Aorta (tissue), 5 donors: ENCODE results near the gene IFI6. TPM values are rescaled to one million over a fixed set of nuclear protein-coding genes. Genes with fewer than 3 reads are reported as not detected.
"Not testable (repeated sequence)": the region's sequence is repeated elsewhere in the genome, so short reads cannot be mapped to it uniquely, and the experiment has no call there.

ENCODE experiments used
- ATAC-seq: fragments of 200-7000 bp; cut with Tn5 transposase; one replicate; pipeline ENCODE4 v1.9.1; 2022; ENCODE audit warnings: moderate library complexity; ENCODE audit not compliant: low FRiP score
- DNase-seq, 2 donors: peaks; one replicate each; pipeline ENCODE4 v3.0.0-alpha.2; 2020
- H3K27ac ChIP-seq, 2 donors: one replicate each; pipeline ENCODE4 v1.5.1; 2013; ENCODE audit warnings: low read length in 2 of 2, mild to moderate bottlenecking in 2 of 2, moderate library complexity in 2 of 2, control low read depth in 1 of 2, inconsistent platforms in 1 of 2, low read depth in 1 of 2
- H3K27me3 ChIP-seq, 2 donors: one replicate each; pipeline ENCODE4 v1.6.1; 2013; ENCODE audit warnings: control low read depth in 1 of 2, low read length in 1 of 2, mild to moderate bottlenecking in 1 of 2, moderate library complexity in 1 of 2; ENCODE audit not compliant: insufficient read depth in 2 of 2, control insufficient read depth in 1 of 2
- H3K36me3 ChIP-seq, 2 donors: one replicate each; pipeline ENCODE4 v1.6.1; 2013; ENCODE audit warnings: control low read depth in 1 of 2, low read length in 1 of 2, mild to moderate bottlenecking in 1 of 2; ENCODE audit not compliant: insufficient read depth in 2 of 2, control insufficient read depth in 1 of 2
- H3K4me1 ChIP-seq, 2 donors: one replicate each; pipeline ENCODE4 v1.6.1; 2013; ENCODE audit warnings: low read length in 2 of 2, control low read depth in 1 of 2, mild to moderate bottlenecking in 1 of 2, moderate library complexity in 1 of 2; ENCODE audit not compliant: insufficient read depth in 2 of 2, control insufficient read depth in 1 of 2
- H3K4me3 ChIP-seq, 2 donors: one replicate each; pipeline ENCODE4 v1.5.1; 2013; ENCODE audit warnings: low read length in 2 of 2, control low read depth in 1 of 2, mild to moderate bottlenecking in 1 of 2
- H3K9me3 ChIP-seq: one replicate; pipeline ENCODE4 v1.6.1; 2013; ENCODE audit warnings: mild to moderate bottlenecking, low read length; ENCODE audit not compliant: control insufficient read depth
- WGBS, 2 donors: extraction: QIAGEN DNeasy Blood & Tissue Kit; methylation state at CpG; one replicate each; pipeline ENCODE4 v1.1.7; 2013; 5-methylcytosine and 5-hydroxymethylcytosine counted together
- intact Hi-C, 2 donors: fragments of 100-400 bp; cut with DNase I; formaldehyde crosslinking; loops; one replicate each; pipeline versions ENCODE4 v1.14.2 to v1.15.0; 2022
- polyA plus RNA-seq, 2 donors: library from polyadenylated mRNA; stranded (reverse); fragments of 200-250 nt; gene quantifications; one replicate each; pipeline ENCODE4 v1.2.3, GENCODE V29; 2013
- total RNA-seq, 2 donors: library from RNA; stranded (reverse); fragmentation: NEBNext Ultra II Directional; extraction: Animal tissue kit (Norgen Biotek cat#: 25700); gene quantifications; one replicate each; pipeline ENCODE4 v1.2.1, GENCODE V29; 2021
- donor health status: healthy with polysubstance abuse.
- donor health status: Bipolar disorder and iron deficiency.
- donor health status: DM: no; HTN: no; CAD: no.
- donor health status: DM: no; HTN: no; CAD: no.
- donor health status: DM: yes; HTN: yes; CAD: no.

IFI6 gene
- total and polyA plus RNA-seq, 4 donors = 85.3 to 170 (median 129) TPM

DNA sequence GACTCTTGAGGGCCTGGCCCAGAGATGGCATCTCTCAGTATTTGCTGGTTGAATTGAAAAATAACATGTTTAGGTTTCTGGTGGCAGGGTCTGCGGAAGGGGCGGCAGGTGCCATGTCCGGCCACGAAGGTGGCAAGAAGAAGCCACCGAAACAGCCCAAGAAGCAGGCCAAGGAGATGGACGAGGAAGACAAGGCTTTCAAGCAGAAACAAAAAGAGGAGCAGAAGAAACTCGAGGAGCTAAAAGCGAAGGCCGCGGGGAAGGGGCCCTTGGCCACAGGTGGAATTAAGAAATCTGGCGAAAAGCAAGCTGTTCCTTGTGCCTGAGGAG is 22.7 kb downstream of the IFI6 start:
- DNase-seq = no peak

DNA sequence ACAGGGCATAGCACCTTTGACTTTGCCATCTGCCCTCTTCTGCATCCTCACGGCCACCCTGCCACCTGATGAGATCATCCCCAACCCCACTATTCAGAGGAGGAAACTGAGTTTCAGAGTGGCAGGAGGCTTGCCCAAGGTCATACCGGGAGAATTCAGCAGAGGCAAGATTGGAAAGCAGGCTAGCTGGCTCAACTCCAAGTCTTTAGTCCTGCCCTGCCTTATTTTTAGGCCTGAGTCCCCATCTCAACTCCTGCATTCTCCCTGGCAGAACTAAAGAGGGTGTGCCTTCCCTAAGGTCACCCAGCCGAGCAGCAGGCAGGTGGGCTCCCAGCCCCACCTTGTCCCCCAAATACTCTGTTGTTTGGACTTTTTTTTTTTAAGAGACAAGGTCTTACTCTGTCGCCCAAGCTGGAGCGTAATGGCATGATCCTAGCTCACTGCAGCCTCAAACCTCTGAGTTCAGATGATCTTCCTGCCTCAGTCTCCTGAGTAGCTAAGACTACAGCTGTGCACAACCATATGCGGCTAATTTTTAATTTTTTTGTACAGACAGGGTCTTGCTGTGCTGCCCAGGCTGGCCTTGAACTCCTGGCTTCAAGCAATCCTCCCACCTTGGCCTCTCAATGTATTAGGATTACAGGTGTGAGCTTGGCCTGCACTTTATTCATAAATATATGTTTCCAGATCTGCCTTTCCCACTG is 23.2 kb downstream of the IFI6 start:
- Histone ChIP-seq H3K27me3 (no peaks in the 10 kb centered on the region), H3K36me3 (no peaks in the 10 kb centered on the region), H3K27ac (no peak overlapping the region), H3K9me3 (no peaks in the 10 kb centered on the region), H3K4me3 (no peak overlapping the region), H3K4me1 (no peaks in the 10 kb centered on the region)
- intact Hi-C loops = loop anchor here in 1 of 2 donors (5.0 kb wide), 1 partner anchor 41 kb away; no protein-coding TSS in a partner anchor
- ATAC-seq (no peak), DNase-seq (no peak)
- WGBS, 2 donors = 45 to 50% methylated on average over 6 of the region's 6 CpGs

More for the DNA sequence above, 22.7 kb downstream of the IFI6 start:
- intact Hi-C loops = loop anchor here in 1 of 2 donors (5.0 kb wide), 1 partner anchor 42 kb away; no protein-coding TSS in a partner anchor
- Histone ChIP-seq H3K9me3 (no peaks in the 10 kb centered on the region), H3K27me3 (no peaks in the 10 kb centered on the region), H3K27ac (no peak overlapping the region), H3K36me3 (no peaks in the 10 kb centered on the region), H3K4me1 (no peaks in the 10 kb centered on the region), H3K4me3 (no peak overlapping the region)
- WGBS, 2 donors = 94 to 96% methylated on average over 11 of the region's 11 CpGs
- no peak for ATAC-seq

DNA sequence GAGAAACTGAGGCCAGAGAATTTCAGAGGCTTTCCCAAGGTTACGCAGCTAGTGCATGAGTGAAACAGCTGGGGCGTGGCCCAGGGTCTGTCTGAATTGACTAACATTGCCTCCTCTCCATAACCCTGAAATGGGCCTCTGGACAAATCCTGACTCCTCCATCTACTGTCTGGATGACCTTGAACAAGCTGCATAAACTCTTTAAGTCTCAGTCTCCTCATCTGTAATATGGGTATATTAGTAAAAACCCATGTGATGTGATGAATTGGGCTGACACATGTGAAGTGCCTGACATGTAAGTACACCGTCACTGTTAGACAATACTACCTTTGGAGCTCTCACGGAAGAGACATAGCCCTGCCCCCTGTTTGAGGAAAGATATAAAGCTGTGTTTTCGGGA is 24.7 kb downstream of the IFI6 start:
- ATAC-seq (no peak), DNase-seq (no peak)
- Histone ChIP-seq H3K4me3 (no peak overlapping the region), H3K27me3 (no peaks in the 10 kb centered on the region), H3K9me3 (no peaks in the 10 kb centered on the region), H3K27ac (no peak overlapping the region), H3K4me1 (no peaks in the 10 kb centered on the region), H3K36me3 (no peaks in the 10 kb centered on the region)
- intact Hi-C loops = loop anchor here in 1 of 2 donors (5.0 kb wide), 1 partner anchor 40 kb away; no protein-coding TSS in a partner anchor
- WGBS, 2 donors = 96 to 97% methylated on average over 5 of the region's 5 CpGs

DNA sequence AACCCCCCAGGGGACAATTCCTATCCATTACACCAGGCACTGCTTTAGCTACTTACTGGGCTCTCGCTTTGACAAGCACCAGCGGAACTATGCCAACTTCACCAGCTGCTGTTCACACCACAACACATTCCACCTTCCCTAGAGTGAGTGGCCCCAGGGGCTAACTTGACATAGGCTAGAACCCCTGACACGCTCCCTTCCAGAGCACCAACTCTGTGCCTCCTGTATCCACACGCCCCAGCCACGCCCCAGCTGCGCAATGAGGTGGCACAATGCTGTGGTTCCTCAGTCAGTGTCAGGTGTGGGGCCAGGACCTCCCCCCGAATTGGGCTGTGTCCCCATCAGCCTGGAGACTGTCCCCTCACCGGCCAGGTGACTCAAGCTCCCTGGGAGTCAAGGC is 25.3 kb downstream of the IFI6 start:
- H3K27ac ChIP-seq = no peak overlapping the region
- no peak for DNase-seq
- no peaks in the 10 kb centered on the region for H3K9me3 ChIP-seq
- no peak for ATAC-seq
- no peaks in the 10 kb centered on the region for H3K36me3 ChIP-seq
- 88 to 90% methylated on average over 8 of the region's 8 CpGs for WGBS, 2 donors
- no peak overlapping the region for H3K4me3 ChIP-seq
- H3K27me3 ChIP-seq = no peaks in the 10 kb centered on the region
- intact Hi-C loops = loop anchor here in 1 of 2 donors (5.0 kb wide), 1 partner anchor 39 kb away; no protein-coding TSS in a partner anchor
- H3K4me1 ChIP-seq = no peaks in the 10 kb centered on the region

DNA sequence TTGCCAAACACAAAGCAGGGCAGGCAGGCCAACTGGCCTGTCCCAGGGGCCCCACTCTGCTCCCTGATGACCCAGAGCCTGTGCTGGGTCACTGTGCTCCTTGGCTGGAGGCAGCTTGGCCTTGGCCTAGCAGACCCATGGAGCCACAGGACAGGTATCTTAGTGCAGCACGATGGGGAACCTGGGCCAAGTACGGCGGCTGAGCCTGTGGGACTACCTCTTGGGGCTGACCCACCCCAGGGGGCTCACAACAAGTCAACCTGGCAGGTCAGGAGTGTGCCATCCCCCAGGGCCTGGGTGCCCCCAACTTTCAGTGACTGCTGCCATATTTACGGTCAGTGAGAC is 26.9 kb downstream of the IFI6 start:
- intact Hi-C loops = loop anchor here in 1 of 2 donors (5.0 kb wide), 1 partner anchor 38 kb away; no protein-coding TSS in a partner anchor
- no peaks in the 10 kb centered on the region for H3K36me3 ChIP-seq
- no peak for ATAC-seq
- no peak overlapping the region for H3K4me3 ChIP-seq
- H3K4me1 ChIP-seq = no peaks in the 10 kb centered on the region
- no peak for DNase-seq
- WGBS, 2 donors = 95 to 98% methylated on average over 4 of the region's 4 CpGs
- no peak overlapping the region for H3K27ac ChIP-seq
- no peaks in the 10 kb centered on the region for H3K9me3 ChIP-seq
- no peaks in the 10 kb centered on the region for H3K27me3 ChIP-seq

DNA sequence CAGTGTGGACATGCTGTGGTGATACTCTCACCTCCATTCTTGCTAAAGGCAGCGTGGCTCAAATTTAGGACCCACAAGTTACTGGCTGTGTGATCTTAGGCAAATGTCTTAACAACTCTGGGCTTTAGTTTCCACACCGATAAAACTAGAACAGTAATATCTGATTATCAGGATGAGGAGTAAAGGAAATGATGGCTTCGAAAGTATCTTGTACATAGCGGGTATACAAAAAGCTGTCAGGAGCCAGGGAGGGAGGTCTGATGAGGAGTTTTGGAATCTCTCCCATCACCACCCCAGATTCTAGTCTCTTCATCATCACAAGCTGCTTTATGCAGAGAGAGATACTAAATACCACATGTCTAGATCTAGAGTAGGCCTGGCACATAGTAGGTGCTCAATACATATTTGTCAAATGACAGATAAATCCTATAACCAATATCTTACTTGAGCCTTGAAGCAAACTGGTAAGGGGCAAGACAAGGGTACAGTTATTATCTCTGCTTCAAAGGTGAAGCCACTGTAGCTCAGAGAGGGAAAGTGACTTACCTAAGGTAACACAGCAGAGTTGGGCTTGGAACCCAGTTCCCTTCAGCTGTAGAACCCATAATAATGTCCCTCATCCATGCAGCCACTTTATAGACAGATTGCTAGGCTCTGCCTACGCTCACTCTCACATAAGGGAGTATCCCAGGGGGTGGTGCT is 27.5 kb downstream of the IFI6 start:
- 94% methylated on average over 5 of the region's 5 CpGs for WGBS, 2 donors
- Histone ChIP-seq H3K4me1 (no peaks in the 10 kb centered on the region), H3K36me3 (no peaks in the 10 kb centered on the region)

DNA sequence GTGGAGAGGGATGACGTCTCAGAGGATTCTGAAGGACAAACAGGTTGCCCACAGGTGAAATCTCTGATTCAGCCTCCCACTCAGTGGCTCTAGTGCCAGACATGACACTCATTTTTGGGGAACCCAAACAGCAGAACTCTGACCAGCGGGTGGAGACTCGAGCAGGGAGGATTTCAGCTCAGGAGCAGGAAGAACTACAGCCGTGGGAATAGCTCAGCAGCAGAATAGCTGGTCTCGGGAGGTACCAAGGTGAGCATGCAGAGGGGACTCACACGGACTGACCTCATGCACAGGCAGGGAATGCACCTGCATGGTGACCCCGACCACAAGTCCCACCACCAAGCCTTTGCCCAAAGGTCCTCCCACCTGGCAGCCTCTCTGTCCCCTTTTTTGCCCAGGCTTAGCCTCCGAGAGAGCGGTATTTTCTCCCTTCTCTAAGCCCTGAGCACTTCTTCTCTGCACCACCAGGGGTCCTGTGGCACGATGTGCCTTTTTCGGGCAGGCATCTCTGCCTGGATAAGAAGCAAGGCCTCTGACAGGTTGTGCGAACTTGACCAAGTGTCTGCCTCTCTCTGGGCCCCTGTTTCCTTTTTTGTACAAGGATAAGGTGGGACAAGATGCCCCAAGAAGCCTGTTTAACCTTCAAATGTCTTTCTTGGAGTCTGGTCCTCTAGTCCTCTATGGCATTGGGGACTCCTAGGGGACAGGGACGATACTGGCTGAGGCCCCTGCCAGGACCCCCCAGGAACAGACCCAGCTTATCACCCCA is 28.2 kb downstream of the IFI6 start:
- Histone ChIP-seq H3K27me3 (no peaks in the 10 kb centered on the region), H3K4me3 (no peak overlapping the region), H3K27ac (no peak overlapping the region), H3K4me1 (no peaks in the 10 kb centered on the region), H3K36me3 (no peaks in the 10 kb centered on the region), H3K9me3 (no peaks in the 10 kb centered on the region)
- WGBS, 2 donors = 27% methylated on average over 13 of the region's 13 CpGs
- ATAC-seq = peak; percentile 78
- peak; percentile 73 to 84 for DNase-seq
- intact Hi-C loops = loop anchor here in 1 of 2 donors (1.0 kb wide), 1 partner anchor 20 kb away; no protein-coding TSS in a partner anchor

More for the DNA sequence above, 27.5 kb downstream of the IFI6 start:
- DNase-seq (no peak), ATAC-seq (no peak)
- Histone ChIP-seq H3K9me3 (no peaks in the 10 kb centered on the region), H3K27ac (no peak overlapping the region), H3K27me3 (no peaks in the 10 kb centered on the region), H3K4me3 (no peak overlapping the region)
- intact Hi-C loops = loop anchor here (1.0 to 5.0 kb wide), 2 partner anchors 19 to 37 kb away; no protein-coding TSS in a partner anchor

DNA sequence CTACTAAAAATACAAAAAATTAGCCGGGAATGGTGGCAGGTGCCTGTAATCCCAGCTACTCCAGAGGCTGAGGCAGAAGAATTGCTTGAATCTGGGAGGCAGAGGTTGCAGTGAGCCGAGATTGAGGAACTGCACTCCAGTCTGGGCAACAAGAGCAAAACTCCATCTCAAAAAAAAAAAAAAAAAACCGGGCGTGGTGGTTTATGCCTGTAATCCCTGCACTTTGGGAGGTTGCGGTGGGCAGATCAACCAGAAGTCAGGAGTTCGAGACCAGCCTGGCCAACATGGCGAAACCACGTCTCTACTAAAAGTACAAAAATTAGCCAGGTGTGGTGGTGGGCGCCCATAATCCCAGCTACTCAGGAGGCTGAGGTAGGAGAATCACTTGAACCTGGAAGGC is 31.5 kb downstream of the IFI6 start:
- intact Hi-C loops, H3K36me3 ChIP-seq, ATAC-seq, DNase-seq, H3K4me3 ChIP-seq, H3K27ac ChIP-seq, H3K9me3 ChIP-seq, H3K4me1 ChIP-seq, H3K27me3 ChIP-seq: not testable (repeated sequence)
- WGBS, 2 donors = 89 to 90% methylated on average over 9 of the region's 9 CpGs
